Endothelial cell of umbilical vein (primary cell): ENCODE measurements around the gene C15orf61. TPM values are rescaled to one million over a fixed set of nuclear protein-coding genes. Genes with fewer than 3 reads are reported as not detected.

Source experiments
- BruUV-seq: library from RNA; stranded (reverse); fragments of 400-500 nt; replicated peaks from 2 replicates; lab custom pipeline; 2021; lab: Mats Ljungman, UMichigan
- CTCF ChIA-PET: fragments of 300-600, 350-600 bp; sonication (Branson Sonifier 250); formaldehyde crosslinking; loops from one replicate; lab custom pipeline; 2021; ENCODE audit warnings: antibody characterized with exemption, inconsistent platforms; lab: Charles Lee
- POLR2A ChIA-PET: fragments of 300-600, 350-600 bp; sonication (Branson Sonifier 250); formaldehyde crosslinking; loops from one replicate; lab custom pipeline; 2021; ENCODE audit warnings: antibody characterized with exemption, inconsistent platforms; lab: Charles Lee
- DNase-seq: peaks from one replicate; pipeline ENCODE4 v3.0.0-alpha.2; 2011; ENCODE audit warnings: low read depth, low spot score
- FAIRE-seq: peaks from 2 replicates; lab custom pipeline; 2011; peaks lifted over from hg19 to GRCh38; lab: Jason Lieb, UNC
- H2AFZ ChIP-seq: 2 replicates; pipeline ENCODE4 v1.6.0; 2012; ENCODE audit warnings: low read depth, low read length, control low read depth, inconsistent platforms
- H3K27ac ChIP-seq: 2 replicates; pipeline ENCODE4 v1.5.1; 2011; ENCODE audit warnings: low read depth, mild to moderate bottlenecking, control low read depth, low read length, moderate library complexity; ENCODE audit not compliant: insufficient read depth
- H3K27me3 ChIP-seq, 2 experiments: 2 replicates each; pipeline versions ENCODE4 v1.6.0 to v1.6.1; 2011; ENCODE audit warnings: low read length in 2 of 2, mixed read lengths in 1 of 2; ENCODE audit not compliant: control insufficient read depth in 2 of 2, insufficient read depth in 2 of 2
- H3K36me3 ChIP-seq, 2 experiments: 2 replicates in 1 of 2; 3 replicates in 1 of 2; pipeline ENCODE4 v1.5.1; 2011; ENCODE audit warnings: low read length in 2 of 2, mild to moderate bottlenecking in 1 of 2, moderate library complexity in 1 of 2; ENCODE audit not compliant: control insufficient read depth in 2 of 2, insufficient read depth in 2 of 2; ENCODE audit errors: extremely low read depth in 1 of 2
- H3K4me1 ChIP-seq: 3 replicates; pipeline ENCODE4 v1.5.1; 2011; ENCODE audit warnings: mild to moderate bottlenecking, low read length; ENCODE audit not compliant: control insufficient read depth, insufficient read depth; ENCODE audit errors: extremely low read depth
- H3K4me2 ChIP-seq: 2 replicates; pipeline ENCODE4 v1.6.1; 2011; ENCODE audit warnings: low read length, control low read depth, mixed read lengths; ENCODE audit not compliant: insufficient read depth
- H3K4me3 ChIP-seq, 3 experiments: fragments of 200-600 bp in 1 of 3; sonication (generic), shearing (Covaris generic) in 1 of 3; replicated peaks in 1 of 3; 2 replicates each; pipeline ENCODE4 v1.5.1; 2011 to 2016; ENCODE audit warnings: control low read depth in 3 of 3, low read length in 3 of 3, mild to moderate bottlenecking in 2 of 3, inconsistent platforms in 1 of 3, low read depth in 1 of 3, moderate library complexity in 1 of 3; ENCODE audit not compliant: insufficient read depth in 1 of 3
- H3K79me2 ChIP-seq: 2 replicates; pipeline ENCODE4 v1.6.0; 2012; ENCODE audit warnings: low read length, inconsistent platforms; ENCODE audit not compliant: control insufficient read depth, insufficient read depth
- H3K9ac ChIP-seq: replicated peaks from 2 replicates; pipeline ENCODE3; 2011; ENCODE audit warnings: low read length, control low read depth; ENCODE audit not compliant: insufficient read depth; ENCODE audit errors: extremely low read depth
- H3K9me1 ChIP-seq: replicated peaks from 3 replicates; pipeline ENCODE4 v1.6.0; 2011; ENCODE audit warnings: mild to moderate bottlenecking, low read length; ENCODE audit not compliant: control insufficient read depth, insufficient read depth; ENCODE audit errors: extremely low read depth
- H3K9me3 ChIP-seq: replicated peaks from 2 replicates; pipeline ENCODE4 v1.5.1; 2012; ENCODE audit warnings: low read length, inconsistent platforms; ENCODE audit not compliant: control insufficient read depth, insufficient read depth
- H4K20me1 ChIP-seq: replicated peaks from 2 replicates; pipeline ENCODE3; 2011; ENCODE audit warnings: mild to moderate bottlenecking, low read length; ENCODE audit not compliant: control insufficient read depth, insufficient read depth; ENCODE audit errors: extremely low read depth
- CTCF ChIP-seq, 2 donors: IDR thresholded peaks; 1 replicate in 1 of 2; 2 replicates in 1 of 2; pipeline ENCODE4 v1.5.1; 2011; ENCODE audit warnings: low read length in 2 of 2, mild to moderate bottlenecking in 2 of 2, moderate library complexity in 2 of 2, control low read depth in 1 of 2, inconsistent platforms in 1 of 2, low read depth in 1 of 2; ENCODE audit not compliant: insufficient read depth in 1 of 2; ENCODE audit errors: extremely low read depth in 1 of 2
- EZH2 ChIP-seq: IDR thresholded peaks from 2 replicates; pipeline ENCODE4 v1.6.1; 2012; ENCODE audit warnings: borderline replicate concordance, low read depth, mild to moderate bottlenecking, moderate library complexity, low read length, inconsistent platforms; ENCODE audit not compliant: severe bottlenecking
- FOS ChIP-seq: IDR thresholded peaks from 2 replicates; pipeline ENCODE4 v1.6.1; 2011; ENCODE audit warnings: mild to moderate bottlenecking, low read length, moderate library complexity, borderline replicate concordance; ENCODE audit not compliant: insufficient read depth
- GATA2 ChIP-seq: IDR thresholded peaks from 2 replicates; pipeline ENCODE4 v1.7.0; 2011; ENCODE audit warnings: low read depth, mild to moderate bottlenecking, moderate library complexity, mixed read lengths, low read length; ENCODE audit not compliant: insufficient read length, insufficient read depth
- JUN ChIP-seq: IDR thresholded peaks from 2 replicates; pipeline ENCODE4 v1.6.1; 2011; ENCODE audit warnings: borderline replicate concordance, low read depth; ENCODE audit not compliant: insufficient read length, insufficient read depth
- MAX ChIP-seq: IDR thresholded peaks from 2 replicates; pipeline ENCODE4 v1.6.1; 2011; ENCODE audit not compliant: insufficient read depth, insufficient read length
- POLR2A ChIP-seq: IDR thresholded peaks from 2 replicates; pipeline ENCODE4 v1.6.1; 2012; ENCODE audit warnings: low read depth, mild to moderate bottlenecking, control low read depth, low read length
- POLR2AphosphoS5 ChIP-seq: IDR thresholded peaks from 2 replicates; pipeline ENCODE4 v1.6.1; 2012; ENCODE audit warnings: low read depth, mild to moderate bottlenecking, control low read depth, low read length, moderate library complexity; ENCODE audit not compliant: insufficient read depth
- dilution Hi-C: fragments of 300-500 bp; cut with MboI; formaldehyde crosslinking; loops from one replicate; pipeline ENCODE4 v1.15.0; 2019; ENCODE audit warnings: low sequenced_read_pairs; ENCODE audit not compliant: extremely low pct_ligation_motif_present
- intact Hi-C: fragments of 100-400 bp; cut with micrococcal nuclease; formaldehyde crosslinking; loops from one replicate; pipeline ENCODE4 v1.10.0; 2022
- polyA plus RNA-seq, 4 experiments: library from polyadenylated mRNA; depleted of rRNA in 3 of 4; stranded (reverse) in 3 of 4; unstranded in 1 of 4; fragments of >200 nt; gene quantifications; 2 replicates each; pipeline versions ENCODE4 v1.2.1 to v1.2.3, GENCODE V29; 2011 to 2012; ENCODE audit warnings: missing spikeins in 1 of 4
- total RNA-seq: library from RNA; stranded (reverse); gene quantifications from 2 replicates; pipeline ENCODE4 v1.2.3, GENCODE V29; 2021

C15orf61 gene
- total and polyA plus RNA-seq, 2 donors (not counting 3 experiments of a cell fraction or from before 2014, with no cell fraction given), result 3.2 to 4.1 TPM

- no peaks in the 10 kb centered on the region for H4K20me1 ChIP-seq
- no peak overlapping the region for H3K27ac ChIP-seq
- H3K79me2 ChIP-seq, result no peaks in the 10 kb centered on the region
- no peaks in the 10 kb centered on the region for H3K27me3 ChIP-seq
- intact Hi-C loops, result no loop called here
- H3K9me3 ChIP-seq, result no peaks in the 10 kb centered on the region
- dilution Hi-C loops, result no loop called here
- ChIA-PET POLR2A (interaction anchor here (0.7 kb wide), 1 partner anchor 175 kb away, joined by 3 read pairs; no protein-coding TSS in a partner anchor), CTCF (no interaction called here)
- H3K9ac ChIP-seq, result no peak overlapping the region
- H3K4me1 ChIP-seq, result peaks cover 3% of the 10 kb centered on the region
- no peak overlapping the region for H3K4me2 ChIP-seq
- no TSS peak for BruUV-seq
- no peak overlapping the region for H2AFZ ChIP-seq
- no peak for TF ChIP-seq MAX
- TF ChIP-seq GATA2, result no peak
- no peak for TF ChIP-seq POLR2A
- TF ChIP-seq POLR2AphosphoS5, result no peak
- TF ChIP-seq FOS, result no peak
- no peak for TF ChIP-seq JUN
- TF ChIP-seq EZH2, result no peak
- no peak for TF ChIP-seq CTCF (IDR thresholded peaks at IDR 0.05; ENCODE audit: extremely low read depth in 1 of 2, insufficient read depth in 1 of 2, low read depth in 1 of 2, low read length in 2 of 2)
- no peaks in the 10 kb centered on the region for H3K36me3 ChIP-seq
- FAIRE-seq, result no peak
- no peak overlapping the region for H3K4me3 ChIP-seq
- no peaks in the 10 kb centered on the region for H3K9me1 ChIP-seq
- no peak for DNase-seq
Measured at GRCh38 chr15:67579164-67579563, 58.2 kb downstream of the C15orf61 start.

Other genes with a start within 250 kb of the C15orf61 start
- 24.2 and 24.7 TPM in 2 replicates for gene MAP2K5, start 21.6 kb downstream of the C15orf61 start, total RNA-seq
- 4.9 and 5.6 TPM in 2 replicates for gene MAP2K5, start 21.6 kb downstream of the C15orf61 start, polyA plus RNA-seq